ENCODE measurements around the gene PCDH1. TPM values are rescaled to one million over a fixed set of nuclear protein-coding genes. Genes with fewer than 3 reads are reported as not detected.

Gene PCDH1
- total RNA-seq, 1 experiment from 2014 or later, result 127 TPM

- H3T11ph ChIP-seq (ENCODE audit: low read length), result no peak overlapping the region
- no peak overlapping the region for H2BK12ac ChIP-seq (ENCODE audit: insufficient read length, low read depth, low read length)
- H3K56ac ChIP-seq (ENCODE audit: insufficient read length, low read depth, low read length), result no peak overlapping the region
- H3K23me2 ChIP-seq (ENCODE audit: insufficient read length, low read depth, low read length, poor library complexity, severe bottlenecking), result no peaks in the 10 kb centered on the region
- H3K14ac ChIP-seq (ENCODE audit: insufficient read depth, low read length), result 0 out of 2 replicates have a peak overlapping the region, but pooled peaks have one; percentile 31
- no peaks in the 10 kb centered on the region for H3K9me3 ChIP-seq (ENCODE audit: control insufficient read depth, low read depth, low read length)
- H3K27me3 Mint-ChIP-seq (ENCODE audit: low read depth), result no peaks in the 10 kb centered on the region
- no peak for DNase-seq
- H2BK5ac ChIP-seq (ENCODE audit: insufficient read length, low read length), result no peak overlapping the region
- H3K36me3 Mint-ChIP-seq (ENCODE audit: insufficient read depth in 1 of 3, low read depth in 3 of 3), result peaks cover 49 to 50% (median 50%) of the 10 kb centered on the region in 3 experiments; a peak in 6 of 7 replicates
- H3K23ac ChIP-seq (ENCODE audit: insufficient read length, low read depth, low read length), result no peak overlapping the region
- no peak overlapping the region for H2BK120ac ChIP-seq (ENCODE audit: low read depth, low read length, poor library complexity, severe bottlenecking)
- H4K8ac ChIP-seq (replicated peaks; ENCODE audit: insufficient read length, low read depth, low read length), result no peak overlapping the region
- H4K20me1 ChIP-seq (ENCODE audit: control insufficient read depth, insufficient read depth, insufficient read length), result peaks cover 2% of the 10 kb centered on the region
- H3K79me2 ChIP-seq (ENCODE audit: insufficient read depth, low read length), result peaks cover 39% of the 10 kb centered on the region; the same call in 1 of the 2 replicates
- peak overlapping the region in 1 of 2 experiments; percentile 51; a peak in 2 of 5 replicates for H3K4me3 Mint-ChIP-seq
- no peak overlapping the region for H4K91ac ChIP-seq (ENCODE audit: insufficient read length, low read depth, low read length)
- H3K27ac ChIP-seq (ENCODE audit: insufficient read length, low read depth, low read length), result no peak overlapping the region
- peaks cover 11% of the 10 kb centered on the region for H3K79me1 ChIP-seq (ENCODE audit: insufficient read depth, low read depth, low read length, poor library complexity, severe bottlenecking)
- peaks cover 20% of the 10 kb centered on the region for H3K4me1 ChIP-seq (ENCODE audit: insufficient read depth, low read length)
- H2AK5ac ChIP-seq (ENCODE audit: insufficient read length, low read length), result no peak overlapping the region
- H3K27ac Mint-ChIP-seq, result peak overlapping the region; percentile 52 to 94 (median 58); a peak in 6 of 7 replicates
- H4K5ac ChIP-seq (ENCODE audit: insufficient read length, low read depth, low read length), result no peak overlapping the region
- no peak overlapping the region for H2BK15ac ChIP-seq (ENCODE audit: low read depth, low read length)
- no peak for TF ChIP-seq CTCF (conservative IDR thresholded peaks at IDR 0.05)
- H3K9me3 Mint-ChIP-seq, result no peaks in the 10 kb centered on the region; a peak in 1 of 5 replicates
- no peak overlapping the region for H2BK20ac ChIP-seq (ENCODE audit: low read depth, low read length, poor library complexity, severe bottlenecking)
- H3K18ac ChIP-seq (ENCODE audit: insufficient read length, low read depth, low read length), result no peak overlapping the region
- peaks cover 53 to 57% of the 10 kb centered on the region in 2 experiments for H3K4me1 Mint-ChIP-seq
- H3K9ac ChIP-seq (ENCODE audit: extremely low read depth, insufficient read length, low read length), result no peak overlapping the region
- H2AFZ ChIP-seq (ENCODE audit: low read length), result no peak overlapping the region
- no peaks in the 10 kb centered on the region for H3K27me3 ChIP-seq (ENCODE audit: insufficient read depth, low read length)
- no CpG with 5 or more reads among the region's 5 CpGs for WGBS (ENCODE audit: extremely low coverage, insufficient read length, low lambda C conversion rate)
- no peak overlapping the region for H3K4ac ChIP-seq (ENCODE audit: low read depth, low read length)
- H3K4me2 ChIP-seq (ENCODE audit: insufficient read depth, insufficient read length, low read length), result no peak overlapping the region
Observed at GRCh38 chr5:141870228-141870627, 8.0 kb downstream of the PCDH1 start.

All from H9 (cell line).